Sigmoid colon (tissue), 4 donors: ENCODE results near the gene BORCS5.

Experiments used
- POLR2AphosphoS5 ChIP-seq, 4 donors: sonication (generic); formaldehyde crosslinking; IDR thresholded peaks; one replicate each; pipeline ENCODE4 v1.6.1; 2017; ENCODE audit warnings: antibody characterized with exemption in 4 of 4
- TF ChIP-seq, protein P1 (sequence below), 4 experiments: fragments of 450-650 bp in 3 of 4; fragments of 200-600 bp in 1 of 4; IDR thresholded peaks; one replicate each; pipeline ENCODE4 v1.5.1; 2016 to 2019; ENCODE audit warnings: antibody characterized with exemption in 4 of 4, mild to moderate bottlenecking in 3 of 4, moderate library complexity in 2 of 4

DNA sequence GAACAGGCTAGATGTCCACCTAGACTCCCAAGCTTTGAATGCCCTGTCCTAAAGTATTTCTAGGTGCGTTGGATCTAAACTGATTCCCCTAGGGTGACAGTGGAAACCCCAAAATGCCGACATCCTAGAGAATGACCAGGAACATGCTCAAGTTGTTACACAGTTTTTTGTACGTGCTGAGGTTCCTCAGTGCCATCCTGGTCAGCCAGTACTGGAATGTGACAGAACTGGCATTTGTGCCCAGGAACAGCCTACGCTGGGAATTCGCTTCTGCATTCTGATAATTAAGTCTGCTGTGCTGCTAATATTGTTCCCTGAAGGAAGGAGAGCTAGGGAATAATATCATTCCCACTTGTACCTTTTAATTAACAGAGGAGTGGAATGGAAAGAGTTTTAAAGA lies 40.3 kb downstream of the BORCS5 start:
- no peak for TF ChIP-seq POLR2AphosphoS5 (IDR thresholded peaks at IDR 0.05)
- TF ChIP-seq, protein P1, sequence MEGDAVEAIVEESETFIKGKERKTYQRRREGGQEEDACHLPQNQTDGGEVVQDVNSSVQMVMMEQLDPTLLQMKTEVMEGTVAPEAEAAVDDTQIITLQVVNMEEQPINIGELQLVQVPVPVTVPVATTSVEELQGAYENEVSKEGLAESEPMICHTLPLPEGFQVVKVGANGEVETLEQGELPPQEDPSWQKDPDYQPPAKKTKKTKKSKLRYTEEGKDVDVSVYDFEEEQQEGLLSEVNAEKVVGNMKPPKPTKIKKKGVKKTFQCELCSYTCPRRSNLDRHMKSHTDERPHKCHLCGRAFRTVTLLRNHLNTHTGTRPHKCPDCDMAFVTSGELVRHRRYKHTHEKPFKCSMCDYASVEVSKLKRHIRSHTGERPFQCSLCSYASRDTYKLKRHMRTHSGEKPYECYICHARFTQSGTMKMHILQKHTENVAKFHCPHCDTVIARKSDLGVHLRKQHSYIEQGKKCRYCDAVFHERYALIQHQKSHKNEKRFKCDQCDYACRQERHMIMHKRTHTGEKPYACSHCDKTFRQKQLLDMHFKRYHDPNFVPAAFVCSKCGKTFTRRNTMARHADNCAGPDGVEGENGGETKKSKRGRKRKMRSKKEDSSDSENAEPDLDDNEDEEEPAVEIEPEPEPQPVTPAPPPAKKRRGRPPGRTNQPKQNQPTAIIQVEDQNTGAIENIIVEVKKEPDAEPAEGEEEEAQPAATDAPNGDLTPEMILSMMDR (IDR thresholded peaks at IDR 0.05), result no peak
